GM21390 (cell line): Measurements from ENCODE around the gene FAM170B.

Source experiments
- ATAC-seq: cut with Tn5 transposase; IDR thresholded peaks from one replicate; pipeline ENCODE4 v1.9.1; 2021; ENCODE audit not compliant: unreplicated experiment

FAM170B gene

GRCh38 chr10:49133706-49134248 lies at the start of gene FAM170B:
Gene FAM170B (minus strand): TSS chr10:49134021. CDS start chr10:49133918, 103 bp downstream.
- ATAC-seq = no peak

DNA sequence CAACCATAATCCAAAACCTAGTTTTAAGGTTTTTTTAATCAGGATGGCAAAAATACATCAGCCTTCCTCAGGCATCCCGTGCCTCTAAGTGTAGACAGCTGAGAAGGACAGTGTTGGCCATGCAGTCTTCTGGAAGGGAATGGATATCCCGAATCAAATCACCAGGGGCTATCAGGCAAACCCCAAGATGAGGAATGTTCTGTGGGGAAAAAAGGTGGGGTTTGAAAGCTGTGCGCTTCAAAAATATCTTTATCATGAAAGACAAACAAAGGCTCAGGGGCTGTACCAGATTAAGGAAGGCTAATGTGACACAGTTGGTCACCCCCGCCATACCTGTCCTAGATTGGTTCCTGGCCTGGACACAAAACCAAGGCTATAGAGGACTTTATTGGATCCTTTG lies 49.0 kb upstream of the FAM170B start:
- ATAC-seq = no peak

GRCh38 chr10:49180444-49180860 lies 46.6 kb upstream of the FAM170B start:
- ATAC-seq = no peak

DNA sequence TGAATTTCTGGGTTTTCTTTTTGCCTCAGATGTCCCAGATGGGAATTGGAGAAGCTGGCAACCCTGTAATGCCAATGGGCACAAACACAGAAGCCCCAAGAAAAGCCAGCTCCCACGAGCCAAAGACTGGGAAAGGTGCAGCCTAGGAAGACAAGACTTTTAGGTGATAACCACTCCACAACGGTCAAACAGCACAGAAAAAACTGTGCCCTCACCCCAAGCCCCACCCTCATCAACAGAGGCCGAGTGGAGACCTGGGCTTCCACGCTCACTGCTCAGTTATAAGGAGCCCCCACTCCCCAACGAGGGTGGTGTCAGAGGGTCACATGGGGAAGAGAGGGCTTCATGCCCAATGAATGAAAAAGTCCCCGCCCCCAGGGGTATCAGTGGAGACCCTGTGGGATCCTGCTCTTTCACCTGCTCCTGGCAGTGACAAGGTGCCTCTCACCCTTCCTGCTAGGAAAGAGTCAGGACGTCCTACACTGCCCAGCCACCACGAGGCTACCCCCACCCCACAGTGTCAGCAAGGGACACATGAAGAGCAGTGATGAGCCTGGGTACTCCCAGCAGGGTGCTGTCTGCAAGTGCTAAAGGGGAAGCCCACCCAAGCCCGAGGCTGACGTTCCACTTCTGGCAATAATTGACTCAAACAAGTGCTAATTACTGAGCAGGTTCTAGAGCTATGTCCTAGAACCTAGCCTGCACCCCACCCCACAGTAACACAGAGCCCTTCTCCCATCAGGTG lies 46.0 kb upstream of the FAM170B start:
- ATAC-seq = no peak

DNA sequence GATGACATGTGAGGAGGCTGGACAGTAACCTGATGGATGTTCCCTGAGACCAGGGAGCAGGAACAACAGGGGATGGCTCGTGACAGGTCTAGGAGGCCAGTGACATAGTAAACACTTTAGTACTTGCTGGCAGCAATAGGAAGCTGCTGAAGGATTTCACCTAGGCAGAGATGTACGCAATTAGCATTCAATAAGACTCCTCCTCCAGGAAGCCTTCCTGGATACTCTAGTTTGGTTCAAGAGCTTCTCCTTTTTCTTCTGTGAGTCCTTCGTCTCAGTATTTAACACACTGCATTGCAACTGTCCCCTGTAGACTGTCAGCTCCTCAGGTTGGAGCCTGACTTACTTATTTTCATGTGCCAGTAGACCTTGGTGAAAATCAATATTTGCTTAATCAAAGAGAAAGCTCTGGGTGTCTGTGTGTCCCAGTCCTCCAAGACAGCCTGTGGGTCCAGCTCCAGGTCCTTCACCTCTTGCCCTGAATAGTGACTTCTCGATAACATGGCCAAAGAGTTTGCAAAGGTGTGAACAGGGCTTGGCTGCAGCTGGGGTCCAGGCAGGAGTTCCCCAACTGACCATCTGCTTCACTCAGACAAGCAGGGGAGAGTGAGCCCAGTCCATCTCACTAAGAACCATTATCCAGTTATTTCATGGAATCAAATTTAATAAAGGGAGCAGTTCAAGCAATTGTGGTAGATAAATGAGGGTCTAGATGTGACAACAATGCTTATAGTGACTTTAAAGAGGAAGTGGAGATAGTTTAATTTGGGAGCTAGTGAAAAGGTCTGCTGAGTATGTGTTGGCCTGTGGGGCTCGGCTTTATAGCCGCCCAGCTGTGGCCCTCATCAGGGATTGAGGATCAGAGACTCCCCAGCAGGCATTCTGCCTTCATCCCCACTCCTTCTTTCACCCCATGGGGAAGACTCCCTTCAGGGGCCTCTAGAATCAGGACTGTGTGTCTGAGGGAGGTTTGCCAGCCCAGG lies 45.0 kb upstream of the FAM170B start:
- ATAC-seq = no peak

DNA sequence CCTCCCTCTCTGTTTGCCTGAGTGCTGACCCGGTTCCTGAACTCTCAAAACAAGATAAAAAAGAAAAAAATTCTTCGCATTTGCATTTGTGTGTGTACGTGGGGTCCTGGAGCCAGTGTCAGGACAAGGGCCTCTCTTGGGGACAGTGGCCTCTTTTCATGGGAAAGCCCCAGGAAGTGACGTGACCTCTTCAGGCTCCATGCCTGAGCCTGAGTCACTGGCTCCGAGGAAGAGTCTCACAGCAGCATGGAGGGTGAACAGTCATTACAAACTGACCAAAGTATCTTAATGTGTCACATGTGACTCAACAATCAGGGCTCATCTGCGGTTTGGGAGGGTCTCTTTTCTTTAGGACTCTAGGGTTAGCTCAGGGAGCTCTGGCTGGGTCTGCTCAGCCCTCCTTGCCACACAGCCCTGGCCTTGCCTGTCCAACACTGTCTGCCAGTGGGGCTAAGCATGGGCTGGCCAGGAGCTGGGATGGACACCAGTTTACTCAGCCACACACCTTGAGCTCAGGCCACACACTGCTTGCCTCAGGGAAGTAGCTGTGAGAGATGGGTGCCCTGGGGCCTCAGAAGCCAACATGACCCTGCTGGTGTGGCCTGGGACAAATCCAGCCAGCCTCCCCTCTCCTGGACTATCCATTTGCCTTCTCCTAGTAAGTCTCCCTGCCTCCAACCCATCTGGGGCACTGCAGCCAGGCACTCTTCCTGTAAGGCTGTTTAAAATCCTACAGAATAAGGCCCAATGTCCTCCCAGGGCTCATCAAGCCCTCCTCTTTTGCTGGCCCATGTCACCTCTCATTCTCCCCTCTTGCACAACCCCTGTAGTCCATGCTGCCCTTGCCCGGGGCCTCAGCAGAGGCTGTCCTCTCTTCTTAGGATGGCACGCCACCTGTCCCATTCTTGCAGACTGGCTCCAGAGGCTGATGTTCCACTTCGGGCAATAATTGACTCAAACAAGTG lies 43.9 kb upstream of the FAM170B start:
- peak; percentile 69 for ATAC-seq

GRCh38 chr10:49176310-49177268 lies 42.8 kb upstream of the FAM170B start:
- ATAC-seq = no peak

DNA sequence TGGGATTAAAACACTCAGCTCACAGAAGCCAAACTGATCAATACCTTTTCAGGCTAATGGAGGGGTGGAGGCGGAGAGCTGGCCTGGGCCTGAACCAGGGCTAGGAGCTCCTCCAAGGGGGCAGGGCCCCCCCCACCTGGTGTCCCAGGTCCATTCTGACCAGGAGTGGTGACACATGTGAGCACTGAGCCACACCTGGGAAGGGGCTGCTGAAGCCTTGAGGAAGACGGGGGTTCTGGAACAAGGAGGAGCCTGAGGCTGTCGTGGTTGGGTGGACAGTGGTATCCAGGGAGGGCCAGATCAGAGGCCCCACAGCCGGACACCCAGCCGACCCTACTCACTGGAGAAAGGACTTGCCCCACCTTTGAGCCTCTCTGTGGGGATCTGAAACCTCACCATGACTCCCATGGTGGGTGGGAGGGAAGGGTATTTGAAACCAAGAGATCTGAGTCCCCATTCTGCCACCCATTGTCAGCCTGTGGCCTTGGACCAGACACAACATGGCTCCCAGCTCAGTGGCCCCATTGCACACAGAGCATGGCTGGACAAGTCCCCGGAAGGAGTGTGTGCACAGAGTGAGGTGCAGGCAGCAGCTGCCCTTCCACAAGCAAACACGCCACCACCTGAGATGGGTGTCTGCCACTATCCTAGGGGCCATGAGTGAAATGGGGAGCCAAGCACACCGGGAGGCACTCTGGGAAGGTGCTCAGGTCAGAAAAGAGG lies 41.9 kb upstream of the FAM170B start:
- no peak for ATAC-seq

- no peak for ATAC-seq
Observed at GRCh38 chr10:49174926-49175500, 41.2 kb upstream of the FAM170B start.

- no peak for ATAC-seq
Observed at GRCh38 chr10:49174261-49174925, 40.6 kb upstream of the FAM170B start.

DNA sequence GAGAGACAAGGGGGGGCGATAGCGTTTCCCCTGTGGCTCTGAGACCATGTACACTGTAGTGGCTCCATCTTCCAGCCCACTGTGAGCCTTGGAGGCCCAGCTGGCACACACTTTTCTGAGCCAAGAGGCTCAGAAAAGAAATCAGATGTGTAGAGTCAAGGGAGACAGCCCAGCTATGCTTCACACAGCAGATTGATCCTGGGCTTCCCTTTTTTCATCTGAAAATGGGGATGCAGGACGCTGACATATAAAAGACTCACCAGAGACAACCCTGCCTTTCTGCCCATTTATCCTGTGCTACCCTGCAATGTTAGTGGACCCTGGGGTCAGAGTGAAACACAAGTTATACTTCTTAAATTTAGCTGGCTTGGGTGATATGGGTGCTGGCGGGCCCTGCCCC lies 40.0 kb upstream of the FAM170B start:
- no peak for ATAC-seq

DNA sequence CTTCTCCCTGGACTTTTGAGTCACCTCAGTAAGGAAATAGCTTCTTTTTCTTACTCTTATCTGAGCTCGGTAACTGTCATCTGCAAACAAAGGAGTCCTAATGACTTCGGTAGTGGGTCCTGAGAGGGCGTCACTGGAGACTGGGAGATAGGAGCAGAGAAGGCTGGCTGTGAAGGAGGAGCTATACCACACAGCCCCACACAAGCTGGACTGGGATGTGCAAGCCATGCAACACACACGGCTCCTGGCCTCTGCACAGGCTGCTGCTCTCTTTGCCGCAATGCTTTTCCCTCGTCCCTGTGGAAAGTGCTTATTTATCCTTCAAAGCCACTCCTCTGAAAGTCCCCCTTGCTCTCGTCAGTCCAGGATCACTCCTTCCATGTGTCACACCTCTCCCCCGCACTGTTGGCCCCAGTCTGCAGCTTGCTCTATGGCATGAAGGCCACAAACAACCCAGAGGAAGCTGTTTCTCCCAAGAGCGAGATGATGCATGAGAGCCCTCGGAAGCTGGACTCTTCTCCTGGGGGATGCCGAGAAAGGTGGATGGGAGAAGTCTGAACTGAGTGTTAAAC lies 39.5 kb upstream of the FAM170B start:
- no peak for ATAC-seq

- ATAC-seq = no peak
Observed at GRCh38 chr10:49172777-49173132, 38.9 kb upstream of the FAM170B start.

DNA sequence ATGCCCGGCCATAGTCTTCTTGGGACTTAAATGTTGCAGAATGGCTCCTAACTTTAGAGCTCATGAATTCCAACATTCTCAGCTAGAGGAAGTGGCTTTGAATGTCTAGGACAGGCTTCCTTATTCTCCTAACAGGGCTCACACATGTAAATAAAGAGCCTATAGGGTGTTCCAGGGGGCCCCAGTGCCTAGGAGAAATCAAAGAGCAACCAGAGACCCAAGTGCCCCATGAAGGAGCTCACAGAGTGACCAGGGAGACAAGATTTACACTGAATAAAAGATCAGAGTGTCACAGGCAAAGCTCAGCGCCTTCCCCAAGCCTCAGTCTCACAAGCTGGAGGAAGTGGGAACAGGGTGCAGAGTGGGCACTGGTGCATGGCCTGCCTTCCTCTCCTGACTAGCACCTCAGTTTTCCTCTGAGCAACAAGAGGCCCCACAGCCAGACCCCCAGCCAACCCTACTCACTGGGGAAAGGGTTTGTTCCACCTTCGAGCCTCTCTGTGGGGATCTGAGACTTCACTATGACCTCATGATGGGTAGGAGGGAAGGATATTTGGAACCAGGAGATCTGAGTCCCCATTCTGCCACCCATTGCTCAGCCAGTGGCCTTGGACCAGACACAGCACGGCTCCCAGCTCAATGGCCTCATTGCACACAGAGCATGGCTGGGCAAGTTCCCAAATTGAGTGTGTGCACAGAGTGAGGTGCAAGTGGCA lies 38.4 kb upstream of the FAM170B start:
- ATAC-seq = peak; percentile 47

GRCh38 chr10:49171326-49172060 lies 37.7 kb upstream of the FAM170B start:
- peak; percentile 7 for ATAC-seq

- no peak for ATAC-seq
Observed at GRCh38 chr10:49170632-49171325, 37.0 kb upstream of the FAM170B start.
